Urothelium cell line (cell line): ENCODE results near the gene PSG2.
"Not testable (repeated sequence)": the region's sequence is repeated elsewhere in the genome, so short reads cannot be mapped to it uniquely, and the experiment has no call there.

Experiments used
- DNase-seq: peaks from one replicate; pipeline ENCODE4 v3.0.0; 2011; ENCODE audit warnings: low spot score, mixed read lengths
- FAIRE-seq: peaks from 2 replicates; lab custom pipeline; 2011; peaks lifted over from hg19 to GRCh38; lab: Jason Lieb, UNC

The PSG2 gene

DNA sequence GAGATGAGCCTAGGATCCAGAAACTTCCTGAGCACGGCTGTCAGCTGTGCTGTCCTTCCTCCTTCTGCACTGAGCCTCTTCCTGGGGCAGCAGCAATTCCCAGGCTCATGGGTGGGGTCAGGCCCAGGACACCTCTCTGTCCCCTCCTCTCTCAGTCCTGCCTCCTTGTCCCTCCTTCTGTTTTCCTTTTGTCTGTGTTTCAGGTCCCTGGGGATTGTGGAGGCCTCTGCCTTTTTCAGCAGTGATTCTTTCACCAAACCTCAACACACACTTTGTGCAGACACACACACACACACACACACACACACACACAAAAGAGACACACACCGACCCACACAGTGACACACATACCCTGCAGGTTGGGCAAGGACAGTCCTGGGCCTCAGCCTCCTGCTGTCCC lies at the start of gene PSG2:
PSG2 (minus strand) TSS at position 101 of the 400 bp plus-strand sequence. CDS start 132 bp downstream, outside the sequence.
- not testable (repeated sequence) for DNase-seq, FAIRE-seq

DNA sequence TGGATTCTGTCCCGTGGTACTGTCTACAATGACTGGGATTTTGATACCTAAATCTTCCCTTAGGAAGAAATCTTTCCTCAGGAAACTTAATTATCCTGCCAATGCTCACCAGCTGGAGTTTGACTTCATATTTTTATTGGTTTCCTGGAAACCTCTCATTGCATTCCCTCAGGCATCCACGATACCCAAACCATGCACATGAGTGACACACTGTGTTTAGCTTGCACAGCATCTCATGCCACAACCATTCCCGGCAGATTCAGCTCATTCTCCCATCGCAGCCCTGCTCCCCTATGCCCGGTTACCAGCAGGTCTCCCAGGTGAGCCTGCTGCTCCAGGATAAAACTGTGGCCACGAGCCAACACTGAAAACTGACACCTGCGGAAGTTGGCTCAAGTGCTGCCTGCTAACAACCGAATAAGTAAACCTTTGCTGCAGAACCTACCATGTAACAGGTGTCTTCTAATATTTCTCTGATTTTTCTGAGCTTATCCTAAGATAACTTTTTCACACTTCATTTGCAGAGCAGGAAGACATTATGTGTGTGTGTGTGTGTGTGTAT lies 48.9 kb upstream of the PSG2 start:
- not testable (repeated sequence) for DNase-seq, FAIRE-seq

DNA sequence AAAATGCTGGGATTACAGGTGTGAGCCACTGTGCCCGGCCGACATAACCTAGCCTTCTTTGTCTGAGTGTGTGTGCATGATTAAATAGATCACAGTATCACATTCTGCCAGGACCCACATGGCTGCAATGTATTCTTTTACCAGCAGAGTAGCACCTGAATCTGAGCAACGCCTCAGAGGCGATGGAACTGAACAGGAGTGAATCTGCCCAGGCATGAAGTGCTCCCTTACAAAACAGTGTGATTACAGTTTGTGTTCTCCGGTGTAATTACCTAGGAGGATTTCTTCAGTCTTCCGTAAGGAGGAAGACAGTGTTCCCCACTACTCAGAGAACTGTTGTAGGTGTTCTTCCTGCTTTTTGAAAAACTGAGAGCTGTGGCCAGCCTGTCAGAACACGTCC lies 46.7 kb upstream of the PSG2 start:
- DNase-seq, FAIRE-seq: not testable (repeated sequence)

DNA sequence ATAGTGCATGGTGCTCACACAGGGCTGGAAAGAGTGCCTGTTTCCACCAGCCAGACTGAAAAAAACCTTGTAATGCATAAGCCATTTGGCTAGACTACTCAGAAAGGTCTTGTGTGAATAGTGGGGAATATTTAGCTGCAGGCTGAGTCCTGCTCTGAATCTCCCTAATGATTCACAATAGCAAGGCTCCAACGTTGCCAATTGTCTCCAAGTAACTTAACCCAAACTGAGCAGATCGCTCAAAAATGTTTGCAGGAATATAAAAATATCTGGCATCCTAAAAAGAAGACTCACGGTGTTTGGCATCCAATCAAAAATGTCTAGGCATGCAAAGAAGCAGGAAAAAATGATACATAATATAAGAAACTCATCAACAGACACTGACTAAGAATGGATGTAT lies 44.8 kb upstream of the PSG2 start:
- DNase-seq, result not testable (repeated sequence)
- peak; percentile 44 for FAIRE-seq

DNA sequence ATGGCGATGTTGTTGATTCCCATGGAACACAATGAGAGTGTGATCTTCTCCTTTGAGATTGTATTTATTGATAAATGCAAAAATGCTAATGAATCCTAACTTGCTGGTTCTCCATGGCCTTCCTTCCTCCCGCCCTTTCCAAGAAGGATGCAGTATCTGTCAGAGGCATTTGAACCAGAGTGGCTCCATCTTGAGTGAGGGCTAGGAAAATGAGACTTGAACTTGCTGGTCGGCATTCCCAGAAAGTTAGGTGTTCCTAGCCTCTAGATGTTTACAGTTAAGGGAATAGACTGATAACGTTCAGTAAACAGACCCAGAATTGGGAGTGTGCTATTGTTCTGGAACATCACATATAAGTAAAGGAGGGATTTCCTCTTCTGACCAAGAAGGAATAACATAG lies 44.2 kb upstream of the PSG2 start:
- no peak for DNase-seq
- FAIRE-seq, result no peak

DNA sequence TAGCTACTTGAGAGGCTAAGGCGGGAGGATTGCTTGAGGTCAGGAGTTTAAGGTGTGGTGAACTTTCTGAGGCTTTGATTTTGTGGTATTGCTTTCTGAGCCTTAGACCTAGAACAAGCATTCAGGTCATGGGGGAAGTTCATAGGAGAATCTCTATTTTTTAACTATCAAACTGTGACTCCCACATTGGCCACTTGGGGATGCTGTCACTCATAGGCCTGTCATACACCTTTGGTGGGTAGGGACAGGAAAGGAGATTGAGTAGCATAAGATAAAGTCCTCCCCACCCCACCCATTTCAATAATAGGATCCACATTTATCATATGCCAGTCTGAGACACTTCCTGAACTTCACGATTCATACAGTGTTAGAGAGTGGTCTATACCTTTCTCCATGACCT lies 41.9 kb upstream of the PSG2 start:
- FAIRE-seq (no peak), DNase-seq (no peak)

DNA sequence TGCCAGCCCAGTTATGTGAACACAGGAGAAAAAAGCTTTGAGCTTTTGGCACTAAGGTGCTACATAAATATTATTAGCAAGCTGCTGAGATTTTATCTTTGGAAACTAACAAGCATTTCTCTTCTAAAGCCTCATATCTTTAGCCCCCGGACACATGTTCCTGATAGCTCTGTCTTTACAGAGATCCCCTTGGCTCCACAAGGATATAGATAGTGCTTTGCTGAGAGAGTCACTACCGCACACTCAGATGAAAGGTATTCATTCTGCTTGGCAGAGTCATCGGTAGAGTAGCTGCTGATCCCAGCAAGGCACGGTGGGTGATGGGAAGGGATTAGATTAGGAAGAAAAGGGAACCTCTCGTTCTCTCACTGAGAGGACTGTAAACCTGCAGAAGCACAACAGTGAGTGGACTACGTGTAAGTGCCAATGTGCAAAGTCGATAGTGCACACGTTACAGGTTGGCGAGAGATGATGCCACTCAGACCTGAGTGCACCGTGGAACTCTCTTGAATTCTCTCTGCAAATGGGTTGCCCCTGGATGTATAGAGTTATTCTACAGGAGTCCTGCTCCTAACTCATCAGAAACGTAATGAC lies 38.0 kb upstream of the PSG2 start:
- not testable (repeated sequence) for FAIRE-seq
- peak; percentile 36 for DNase-seq

- FAIRE-seq, result not testable (repeated sequence)
Observed at GRCh38 chr19:43119526-43119925, 37.0 kb upstream of the PSG2 start.

DNA sequence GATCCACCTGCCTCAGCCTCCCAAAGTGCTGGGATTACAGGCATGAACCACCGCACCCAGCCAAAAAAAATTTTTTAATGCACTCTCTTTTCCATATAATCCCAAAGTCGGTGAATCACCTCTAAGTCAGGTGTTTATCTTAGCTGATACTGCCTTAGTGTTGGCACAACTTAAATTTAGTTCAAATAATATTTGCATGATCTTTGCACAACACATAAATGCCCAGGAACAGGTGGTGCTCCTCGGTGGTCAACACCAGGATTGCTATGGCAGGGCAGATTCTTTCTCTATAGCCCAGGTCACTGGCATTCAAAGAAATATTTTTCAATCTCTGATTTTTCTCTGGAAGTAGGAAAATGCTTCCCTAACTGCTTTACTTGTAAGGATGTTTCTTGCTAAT lies 33.9 kb upstream of the PSG2 start:
- not testable (repeated sequence) for FAIRE-seq, DNase-seq

More at GRCh38 chr19:43119526-43119925, 37.0 kb upstream of the PSG2 start:
- not testable (repeated sequence) for DNase-seq

DNA sequence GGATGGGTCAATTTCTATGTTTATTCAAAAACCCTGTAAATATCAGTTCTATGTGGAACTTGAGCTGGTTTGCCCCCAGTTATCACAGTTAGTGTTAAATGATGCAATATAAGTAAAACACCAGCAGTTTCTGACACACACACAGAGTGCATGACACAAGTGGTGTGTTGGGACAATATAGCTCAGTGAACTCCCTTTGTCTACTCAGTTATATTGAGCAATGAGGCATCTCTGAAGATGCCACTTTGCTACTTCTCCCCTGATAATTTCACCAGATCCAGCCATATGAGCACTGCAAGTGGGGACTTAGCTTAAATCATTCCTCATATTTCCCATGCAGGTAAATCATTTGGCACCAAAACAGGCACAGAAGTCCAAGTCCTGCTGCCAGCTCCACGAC lies 33.0 kb upstream of the PSG2 start:
- FAIRE-seq, DNase-seq: not testable (repeated sequence)

DNA sequence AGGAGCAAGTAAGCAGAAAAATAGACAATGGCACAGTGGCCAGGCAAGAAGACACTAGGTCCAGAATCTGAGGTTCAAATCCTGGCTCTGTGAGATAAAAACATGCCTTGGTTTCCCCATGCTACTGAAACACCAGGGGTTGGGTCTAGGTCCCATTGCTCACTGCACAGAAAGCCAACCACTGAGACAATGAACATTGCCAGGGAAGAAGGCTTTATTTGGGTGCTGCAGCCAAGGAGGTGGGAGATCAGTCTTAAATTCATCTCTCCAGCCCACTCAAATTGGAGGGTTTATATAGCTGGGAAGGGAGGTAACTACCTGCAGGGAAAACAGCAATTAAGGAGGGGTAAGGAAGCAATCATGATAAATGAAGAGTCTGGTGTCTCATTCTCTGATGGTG lies 32.6 kb upstream of the PSG2 start:
- not testable (repeated sequence) for FAIRE-seq, DNase-seq

DNA sequence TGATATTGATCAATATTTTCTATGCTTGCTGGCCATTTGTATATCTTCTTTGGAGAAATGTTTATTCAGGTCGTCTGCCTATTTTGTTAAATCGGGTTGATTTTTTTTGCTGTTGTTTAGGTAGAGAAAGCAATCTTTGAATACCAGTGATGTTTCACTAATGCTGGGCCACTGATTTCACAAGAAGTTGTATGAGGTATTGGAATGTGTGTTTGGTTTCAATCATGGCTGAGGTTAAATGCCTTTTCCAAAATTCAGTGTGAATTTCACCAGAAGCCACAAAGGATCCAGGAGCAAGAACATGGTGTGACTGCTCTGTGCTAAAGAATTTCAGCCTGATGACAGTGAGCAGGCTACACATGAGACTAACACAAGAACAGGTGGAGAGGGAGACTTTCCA lies 32.1 kb upstream of the PSG2 start:
- DNase-seq, FAIRE-seq: not testable (repeated sequence)

- DNase-seq, FAIRE-seq: not testable (repeated sequence)
Observed at GRCh38 chr19:43107401-43107800, 24.9 kb upstream of the PSG2 start.

GRCh38 chr19:43105496-43105895 lies 23.0 kb upstream of the PSG2 start:
- DNase-seq (no peak), FAIRE-seq (no peak)

- FAIRE-seq, DNase-seq: not testable (repeated sequence)
Observed at GRCh38 chr19:43104215-43104850, 21.8 kb upstream of the PSG2 start.

- FAIRE-seq (no peak), DNase-seq (no peak)
Observed at GRCh38 chr19:43101950-43102349, 19.4 kb upstream of the PSG2 start.

DNA sequence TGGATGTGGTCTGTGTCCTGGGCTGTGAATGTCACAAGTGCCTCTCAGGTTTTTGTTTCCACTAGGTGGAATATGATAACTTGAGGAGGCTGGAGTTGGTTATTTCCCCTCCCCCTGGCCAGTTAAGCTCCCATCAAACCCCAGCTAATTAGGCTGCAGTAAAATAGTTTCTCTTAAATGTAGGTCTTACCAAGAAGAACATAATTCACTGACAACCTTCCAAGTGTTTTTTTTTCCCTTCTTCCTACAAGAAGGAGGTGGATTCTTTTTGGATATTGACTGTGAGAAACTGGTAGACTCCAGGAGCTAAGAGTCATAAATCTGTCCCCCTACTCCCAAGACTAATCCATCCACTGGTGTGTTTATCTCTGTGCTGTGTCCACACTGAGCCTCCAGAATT lies 15.9 kb upstream of the PSG2 start:
- FAIRE-seq, result not testable (repeated sequence)

GRCh38 chr19:43087702-43088340 lies 5.3 kb upstream of the PSG2 start:
- not testable (repeated sequence) for FAIRE-seq, DNase-seq

More for the DNA sequence above, 15.9 kb upstream of the PSG2 start:
- DNase-seq, result not testable (repeated sequence)

DNA sequence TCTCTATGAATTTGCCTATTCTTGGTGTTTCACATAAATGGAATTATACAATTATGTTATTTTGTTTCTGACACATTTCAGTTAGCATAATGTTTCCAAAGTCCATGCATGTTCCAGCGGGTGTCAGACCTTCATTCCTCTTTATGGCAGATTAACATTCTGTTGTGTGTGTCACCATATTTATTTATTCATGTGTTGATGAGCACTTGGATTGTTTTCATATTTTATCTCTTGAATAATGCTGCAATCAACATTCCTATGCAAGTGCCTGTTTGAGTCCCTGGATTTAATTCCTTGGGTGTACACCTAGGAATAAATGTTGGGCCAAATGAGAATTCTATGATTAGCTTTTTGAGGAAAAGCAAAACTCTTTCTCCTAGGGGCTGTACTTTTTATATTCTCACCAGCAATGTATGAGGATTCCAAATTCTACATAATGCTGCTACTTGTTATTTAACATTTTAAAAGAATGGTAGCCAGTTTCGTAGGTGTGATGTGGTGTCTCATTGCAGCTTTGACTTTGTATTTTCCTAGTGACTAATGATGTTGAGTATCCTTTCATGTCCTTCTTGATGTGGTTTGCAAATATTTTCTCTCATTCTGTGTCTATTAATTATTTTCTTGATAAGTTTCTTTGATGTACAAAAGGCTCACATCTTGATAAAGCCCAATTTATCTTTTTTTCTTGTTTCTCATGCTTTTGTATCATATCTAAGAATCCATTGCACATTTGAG lies 3.5 kb upstream of the PSG2 start:
- not testable (repeated sequence) for FAIRE-seq, DNase-seq

DNA sequence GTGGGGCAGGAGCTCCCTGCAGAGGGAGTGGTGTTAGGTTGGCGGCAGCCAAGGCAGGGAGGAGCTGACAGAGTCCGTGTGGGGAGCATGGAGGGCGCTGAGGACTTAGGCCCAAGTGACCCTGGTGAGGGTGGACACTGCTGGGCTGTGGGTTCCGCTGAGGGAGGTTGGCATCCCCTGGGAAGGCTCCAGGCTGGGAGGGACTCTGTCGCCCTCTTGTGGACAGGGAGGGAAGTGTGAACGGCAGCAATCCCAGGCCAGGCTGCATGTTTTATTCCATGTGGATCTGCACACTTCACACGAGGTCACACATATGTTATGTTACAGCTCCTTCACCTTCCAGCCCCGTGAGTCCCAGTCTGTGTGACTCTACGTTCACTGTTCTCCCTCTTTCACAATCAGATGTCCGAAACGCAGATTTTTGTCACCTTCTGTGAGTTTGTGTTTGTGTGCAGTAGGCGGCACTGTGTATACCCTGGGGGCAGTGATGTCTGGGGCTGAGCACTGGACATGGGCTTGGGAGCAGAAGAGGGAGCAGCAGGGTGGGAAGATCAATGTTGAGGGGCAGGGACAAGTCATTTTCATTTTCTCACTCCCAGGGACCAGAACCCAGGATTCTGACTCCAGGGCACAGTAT lies 1.8 kb upstream of the PSG2 start:
- DNase-seq, FAIRE-seq: not testable (repeated sequence)
